Transverse colon (tissue), 4 donors: Measurements from ENCODE around the gene ANO4. TPM values are rescaled to one million over a fixed set of nuclear protein-coding genes. Genes with fewer than 3 reads are reported as not detected.

ENCODE experiments used
- DNase-seq: peaks from one replicate; pipeline ENCODE4 v3.0.0-alpha.2; 2019
- H3K27ac ChIP-seq, 4 donors: fragments of 200-600 bp; sonication (generic); 2 replicates each; pipeline ENCODE4 v1.5.1; 2016 to 2018; ENCODE audit warnings: inconsistent platforms in 4 of 4
- H3K27me3 ChIP-seq: fragments of 200-600 bp; sonication (generic); 2 replicates; pipeline ENCODE4 v1.5.1; 2017; ENCODE audit warnings: inconsistent platforms
- H3K36me3 ChIP-seq, 4 donors: fragments of 200-600 bp; sonication (generic); 2 replicates each; pipeline ENCODE4 v1.5.1; 2017 to 2019; ENCODE audit warnings: inconsistent platforms in 4 of 4
- H3K4me1 ChIP-seq, 4 donors: fragments of 200-600 bp; sonication (generic); 2 replicates each; pipeline ENCODE4 v1.5.1; 2017 to 2020; ENCODE audit warnings: inconsistent platforms in 4 of 4
- H3K4me3 ChIP-seq, 4 donors: fragments of 200-600 bp; sonication (generic); 1 replicate in 1 of 4; 2 replicates in 3 of 4; pipeline versions ENCODE4 v1.5.1 to v1.6.1; 2017 to 2019; ENCODE audit warnings: inconsistent platforms in 4 of 4
- H3K9me3 ChIP-seq, 2 donors: fragments of 200-600 bp; sonication (generic); 2 replicates each; pipeline ENCODE4 v1.5.1; 2017 to 2019; ENCODE audit warnings: inconsistent platforms in 2 of 2
- EP300 ChIP-seq: sonication (generic); formaldehyde crosslinking; IDR thresholded peaks from one replicate; pipeline ENCODE4 v1.6.1; 2017; ENCODE audit warnings: antibody characterized with exemption, low read depth
- POLR2A ChIP-seq: fragments of 450-650 bp; IDR thresholded peaks from one replicate; pipeline ENCODE4 v1.6.1; 2016; ENCODE audit warnings: antibody characterized with exemption, mild to moderate bottlenecking, moderate library complexity
- POLR2AphosphoS5 ChIP-seq, 3 donors: sonication (generic); formaldehyde crosslinking; IDR thresholded peaks; one replicate each; pipeline ENCODE4 v1.6.1; 2016; ENCODE audit warnings: antibody characterized with exemption in 3 of 3
- WGBS, 2 donors: methylation state at CpG; one replicate each; pipeline ENCODE4 v1.1.5; 2018; ENCODE audit warnings: low coverage in 1 of 2; 5-methylcytosine and 5-hydroxymethylcytosine counted together
- in situ Hi-C, 4 donors: fragments of 200-750 bp; cut with MboI; loops; one replicate each; pipeline versions ENCODE4 v1.15.0 to v1.15.1; 2017; ENCODE audit warnings: low sequenced_read_pairs in 3 of 4, low pct_ligation_motif_present in 1 of 4, low pct_unique_long_range_greater_than_20kb in 1 of 4
- intact Hi-C: fragments of 100-400 bp; cut with DNase I; formaldehyde crosslinking; loops from one replicate; pipeline ENCODE4 v1.15.1; 2023; ENCODE audit warnings: low total_unique reads
- total RNA-seq, 4 donors: library from RNA; depleted of rRNA; stranded (reverse); fragments of >200 nt; gene quantifications; one replicate each; pipeline ENCODE4 v1.1.0, GENCODE V29; 2016
- TF ChIP-seq, protein P1 (sequence below), 5 experiments: fragments of 200-600 bp in 3 of 5; fragments of 450-650 bp in 2 of 5; sonication (generic) in 3 of 5; IDR thresholded peaks; 1 replicate in 2 of 5; 2 replicates in 3 of 5; pipeline ENCODE4 v1.5.1; 2016 to 2017; ENCODE audit warnings: antibody characterized with exemption in 5 of 5, inconsistent platforms in 3 of 5, mild to moderate bottlenecking in 2 of 5, moderate library complexity in 1 of 5

ANO4 gene
- total RNA-seq, 4 donors from 2014 or later, result 0.14 TPM; not detected in 3

DNA sequence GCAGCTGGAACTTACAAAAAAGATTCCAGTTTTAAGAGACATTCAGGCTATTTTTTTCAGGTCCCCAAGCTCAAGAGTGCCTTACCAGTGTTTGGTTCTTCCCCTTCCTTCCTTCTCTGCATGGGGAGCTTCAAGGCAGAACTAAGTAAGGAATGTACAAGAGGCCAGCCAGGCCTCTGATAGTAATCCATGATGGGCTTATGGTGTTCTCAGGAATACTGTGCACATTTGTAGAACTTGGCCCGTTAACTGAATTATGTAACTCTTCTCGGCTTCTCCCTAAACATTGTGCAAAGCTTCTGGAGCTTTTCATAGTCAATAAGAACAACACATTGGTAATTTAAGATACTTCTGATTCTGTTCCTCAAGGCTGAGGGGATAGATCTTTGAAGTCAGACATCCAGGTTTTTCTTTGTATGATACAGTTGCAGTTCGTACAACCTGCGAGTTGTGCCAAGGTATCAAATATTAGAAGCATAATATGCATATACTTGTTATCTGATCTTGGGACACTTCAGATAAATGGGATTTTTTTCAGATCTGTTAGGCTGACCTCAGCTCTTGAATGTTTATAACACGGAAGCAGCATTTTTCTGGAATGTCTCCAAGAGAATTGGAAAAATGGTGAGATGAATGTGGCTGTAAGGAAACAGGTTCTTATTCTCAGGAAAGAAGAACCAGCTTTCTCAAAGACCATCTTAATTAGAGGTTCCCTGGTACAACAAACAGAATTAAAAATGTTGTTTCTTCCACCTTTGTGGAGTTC is 148.6 kb downstream of the ANO4 start:
- no peaks in the 10 kb centered on the region for H3K27me3 ChIP-seq
- TF ChIP-seq POLR2AphosphoS5 (IDR thresholded peaks at IDR 0.05), result no peak
- TF ChIP-seq EP300, result no peak
- TF ChIP-seq, protein P1, sequence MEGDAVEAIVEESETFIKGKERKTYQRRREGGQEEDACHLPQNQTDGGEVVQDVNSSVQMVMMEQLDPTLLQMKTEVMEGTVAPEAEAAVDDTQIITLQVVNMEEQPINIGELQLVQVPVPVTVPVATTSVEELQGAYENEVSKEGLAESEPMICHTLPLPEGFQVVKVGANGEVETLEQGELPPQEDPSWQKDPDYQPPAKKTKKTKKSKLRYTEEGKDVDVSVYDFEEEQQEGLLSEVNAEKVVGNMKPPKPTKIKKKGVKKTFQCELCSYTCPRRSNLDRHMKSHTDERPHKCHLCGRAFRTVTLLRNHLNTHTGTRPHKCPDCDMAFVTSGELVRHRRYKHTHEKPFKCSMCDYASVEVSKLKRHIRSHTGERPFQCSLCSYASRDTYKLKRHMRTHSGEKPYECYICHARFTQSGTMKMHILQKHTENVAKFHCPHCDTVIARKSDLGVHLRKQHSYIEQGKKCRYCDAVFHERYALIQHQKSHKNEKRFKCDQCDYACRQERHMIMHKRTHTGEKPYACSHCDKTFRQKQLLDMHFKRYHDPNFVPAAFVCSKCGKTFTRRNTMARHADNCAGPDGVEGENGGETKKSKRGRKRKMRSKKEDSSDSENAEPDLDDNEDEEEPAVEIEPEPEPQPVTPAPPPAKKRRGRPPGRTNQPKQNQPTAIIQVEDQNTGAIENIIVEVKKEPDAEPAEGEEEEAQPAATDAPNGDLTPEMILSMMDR (IDR thresholded peaks at IDR 0.05), result no peak
- TF ChIP-seq POLR2A, result no peak
- H3K9me3 ChIP-seq, result no peaks in the 10 kb centered on the region
- no peak for DNase-seq
- intact Hi-C loops (no loop called here), in situ Hi-C loops (no loop called here)
- H3K36me3 ChIP-seq, result no peaks in the 10 kb centered on the region
- no peaks in the 10 kb centered on the region for H3K4me1 ChIP-seq
- no peak overlapping the region for H3K4me3 ChIP-seq
- 65 to 68% methylated on average over 5 of the region's 5 CpGs for WGBS, 2 donors
- H3K27ac ChIP-seq, result no peak overlapping the region

DNA sequence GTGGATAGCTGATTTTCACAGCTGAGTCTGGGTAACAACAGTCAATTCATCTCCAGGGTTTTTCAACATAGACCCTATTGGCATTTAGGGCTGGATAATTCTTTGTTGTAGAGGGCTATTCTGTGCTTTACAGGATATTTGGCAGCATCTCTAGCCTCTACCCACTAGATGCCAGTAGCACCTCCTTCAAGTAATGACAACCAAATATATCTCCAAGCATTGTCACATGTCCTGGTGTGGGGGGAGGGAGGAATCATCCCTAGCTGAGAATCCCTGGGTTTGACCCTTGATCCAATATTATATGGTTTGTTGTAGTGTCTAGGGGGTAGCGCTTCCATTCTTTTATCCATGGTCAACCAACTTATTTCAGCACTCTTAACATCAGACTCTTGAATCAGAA is 157.2 kb downstream of the ANO4 start:
- TF ChIP-seq EP300, result no peak
- TF ChIP-seq, protein P1 (IDR thresholded peaks at IDR 0.05), result no peak
- TF ChIP-seq POLR2A, result no peak
- no peak for TF ChIP-seq POLR2AphosphoS5 (IDR thresholded peaks at IDR 0.05)
- H3K27ac ChIP-seq, result no peak overlapping the region
- H3K27me3 ChIP-seq, result no peaks in the 10 kb centered on the region
- no peak for DNase-seq
- no peaks in the 10 kb centered on the region for H3K36me3 ChIP-seq
- 96% methylated on average over 1 of the region's 1 CpG; no CpG with 5 or more reads in 1 of the 2 donors for WGBS, 2 donors
- intact Hi-C loops (no loop called here), in situ Hi-C loops (no loop called here)
- no peak overlapping the region for H3K4me3 ChIP-seq
- no peaks in the 10 kb centered on the region for H3K9me3 ChIP-seq
- H3K4me1 ChIP-seq, result no peaks in the 10 kb centered on the region

GRCh38 chr12:100953217-100953616 is 158.6 kb downstream of the ANO4 start:
- H3K36me3 ChIP-seq, result no peaks in the 10 kb centered on the region
- H3K9me3 ChIP-seq, result no peaks in the 10 kb centered on the region
- H3K27ac ChIP-seq, result no peak overlapping the region
- no peak for DNase-seq
- H3K4me3 ChIP-seq, result no peak overlapping the region
- in situ Hi-C loops (no loop called here), intact Hi-C loops (no loop called here)
- no peaks in the 10 kb centered on the region for H3K27me3 ChIP-seq
- TF ChIP-seq POLR2A (no peak), POLR2AphosphoS5 (IDR thresholded peaks at IDR 0.05) (no peak), EP300 (no peak)
- TF ChIP-seq, protein P1 (IDR thresholded peaks at IDR 0.05), result no peak
- no peaks in the 10 kb centered on the region for H3K4me1 ChIP-seq

DNA sequence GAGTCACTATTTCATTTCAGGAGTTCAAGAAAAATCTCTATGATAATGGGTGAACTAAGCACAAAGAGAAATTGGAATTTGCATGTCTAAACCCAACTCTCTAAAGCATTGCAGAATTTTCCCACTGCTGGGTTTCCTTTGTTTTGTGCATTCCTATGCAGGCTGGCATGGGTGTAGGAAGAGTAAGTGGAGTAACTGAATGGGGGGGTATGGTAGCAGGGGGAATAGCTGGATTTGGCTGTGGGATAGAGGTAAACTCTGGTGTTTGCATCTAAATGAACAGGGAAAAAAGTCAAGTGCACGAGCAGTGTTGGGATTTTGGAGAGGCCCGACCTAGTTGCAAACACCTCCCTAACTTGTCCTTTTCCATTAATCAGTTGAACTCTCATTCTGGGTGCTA is 159.1 kb downstream of the ANO4 start:
- in situ Hi-C loops, result no loop called here
- Histone ChIP-seq H3K27me3 (no peaks in the 10 kb centered on the region), H3K4me3 (no peak overlapping the region), H3K9me3 (no peaks in the 10 kb centered on the region), H3K27ac (no peak overlapping the region), H3K36me3 (no peaks in the 10 kb centered on the region), H3K4me1 (no peaks in the 10 kb centered on the region)
- DNase-seq, result no peak
- 76 to 83% methylated on average over 2 of the region's 2 CpGs for WGBS, 2 donors
- TF ChIP-seq EP300, result no peak
- TF ChIP-seq POLR2AphosphoS5 (IDR thresholded peaks at IDR 0.05), result no peak
- TF ChIP-seq POLR2A, result no peak
- TF ChIP-seq, protein P1 (IDR thresholded peaks at IDR 0.05), result no peak
- intact Hi-C loops, result no loop called here
